22Rv1 (cell line): ENCODE data around the gene C3orf52.

Experiments used
- ZFX ChIP-seq: fragments of 450-650 bp; IDR thresholded peaks from 2 replicates; pipeline ENCODE4 v1.6.1; 2017; ENCODE audit warnings: antibody characterized with exemption, borderline replicate concordance
- TF ChIP-seq, protein P1 (sequence below): fragments of 450-650 bp; IDR thresholded peaks from 2 replicates; pipeline ENCODE4 v1.5.1; 2017; ENCODE audit warnings: mild to moderate bottlenecking

DNA sequence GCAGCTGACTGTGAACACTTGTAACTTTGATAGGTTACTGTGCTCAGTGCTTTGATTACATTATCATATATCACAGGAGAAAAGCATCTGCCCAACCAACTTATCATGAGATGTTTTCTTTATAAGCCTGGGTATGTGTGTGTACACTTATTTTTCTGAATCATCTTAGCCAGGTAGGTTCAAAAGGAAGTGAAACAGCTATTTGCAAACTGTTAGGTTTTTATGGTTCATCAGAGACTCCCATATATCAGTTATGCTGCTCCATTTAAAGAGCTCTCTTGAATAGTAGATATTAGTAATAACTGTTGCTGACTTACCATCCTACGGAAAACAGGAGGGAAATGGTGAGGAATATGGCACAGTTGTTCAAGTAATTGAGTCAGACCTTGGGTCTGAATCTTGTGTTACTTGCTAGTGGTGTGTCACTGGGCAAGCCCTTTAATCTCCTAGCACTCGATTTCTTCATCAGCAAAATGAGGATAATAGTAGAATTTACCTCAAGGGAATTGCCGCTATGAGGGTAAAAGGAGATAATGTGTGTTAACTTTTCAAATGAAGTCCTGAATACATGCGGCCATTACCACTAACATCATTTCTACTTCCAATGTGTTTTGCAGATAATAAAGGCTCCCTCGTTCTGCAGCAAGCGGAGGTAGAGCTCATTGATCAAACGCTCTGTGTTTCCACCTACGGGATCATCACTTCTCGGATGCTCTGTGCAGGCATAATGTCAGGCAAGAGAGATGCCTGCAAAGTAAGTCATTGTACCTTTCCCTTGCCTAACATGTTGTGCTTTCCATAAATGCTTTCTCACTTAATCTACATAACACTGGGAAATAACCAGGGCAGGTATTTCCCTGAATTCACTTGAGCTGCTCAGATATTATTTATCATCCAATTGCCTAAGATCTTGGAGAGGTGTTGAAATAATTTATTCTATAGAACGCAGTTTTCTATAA is 7.8 kb upstream of the C3orf52 start:
- TF ChIP-seq, protein P1, sequence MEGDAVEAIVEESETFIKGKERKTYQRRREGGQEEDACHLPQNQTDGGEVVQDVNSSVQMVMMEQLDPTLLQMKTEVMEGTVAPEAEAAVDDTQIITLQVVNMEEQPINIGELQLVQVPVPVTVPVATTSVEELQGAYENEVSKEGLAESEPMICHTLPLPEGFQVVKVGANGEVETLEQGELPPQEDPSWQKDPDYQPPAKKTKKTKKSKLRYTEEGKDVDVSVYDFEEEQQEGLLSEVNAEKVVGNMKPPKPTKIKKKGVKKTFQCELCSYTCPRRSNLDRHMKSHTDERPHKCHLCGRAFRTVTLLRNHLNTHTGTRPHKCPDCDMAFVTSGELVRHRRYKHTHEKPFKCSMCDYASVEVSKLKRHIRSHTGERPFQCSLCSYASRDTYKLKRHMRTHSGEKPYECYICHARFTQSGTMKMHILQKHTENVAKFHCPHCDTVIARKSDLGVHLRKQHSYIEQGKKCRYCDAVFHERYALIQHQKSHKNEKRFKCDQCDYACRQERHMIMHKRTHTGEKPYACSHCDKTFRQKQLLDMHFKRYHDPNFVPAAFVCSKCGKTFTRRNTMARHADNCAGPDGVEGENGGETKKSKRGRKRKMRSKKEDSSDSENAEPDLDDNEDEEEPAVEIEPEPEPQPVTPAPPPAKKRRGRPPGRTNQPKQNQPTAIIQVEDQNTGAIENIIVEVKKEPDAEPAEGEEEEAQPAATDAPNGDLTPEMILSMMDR = no peak
- no peak for TF ChIP-seq ZFX
